ENCODE data around the gene CAP1. TPM values are rescaled to one million over a fixed set of nuclear protein-coding genes. Genes with fewer than 3 reads are reported as not detected.

Gene CAP1
- total RNA-seq, 6 donors from 2014 or later = 113 to 502 (median 245) TPM

DNA sequence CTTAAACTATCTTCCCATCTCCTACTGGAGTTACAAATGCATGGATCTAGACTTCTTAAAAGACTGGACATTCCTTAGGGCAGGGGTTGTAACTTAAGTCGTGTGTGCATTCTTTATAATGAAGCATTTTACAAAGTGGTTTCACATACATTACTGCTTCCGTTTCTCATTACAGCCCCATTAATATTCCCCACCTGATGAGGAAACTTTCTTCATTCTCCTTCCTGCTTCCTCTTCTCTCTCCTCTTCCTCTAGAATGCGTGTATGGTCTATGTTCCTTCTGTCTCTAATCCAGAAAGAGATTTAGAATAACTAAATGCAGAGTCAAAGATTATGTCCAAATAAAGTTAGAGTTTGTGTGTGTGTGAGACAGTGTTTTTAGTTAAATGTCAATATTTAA, 1.8 kb upstream of the CAP1 start:
- TF ChIP-seq EP300 (IDR thresholded peaks at IDR 0.05) (no peak), POLR2A (IDR thresholded peaks at IDR 0.05) (no peak), POLR2AphosphoS5 (IDR thresholded peaks at IDR 0.05) (no peak)
- TF ChIP-seq, protein P1, sequence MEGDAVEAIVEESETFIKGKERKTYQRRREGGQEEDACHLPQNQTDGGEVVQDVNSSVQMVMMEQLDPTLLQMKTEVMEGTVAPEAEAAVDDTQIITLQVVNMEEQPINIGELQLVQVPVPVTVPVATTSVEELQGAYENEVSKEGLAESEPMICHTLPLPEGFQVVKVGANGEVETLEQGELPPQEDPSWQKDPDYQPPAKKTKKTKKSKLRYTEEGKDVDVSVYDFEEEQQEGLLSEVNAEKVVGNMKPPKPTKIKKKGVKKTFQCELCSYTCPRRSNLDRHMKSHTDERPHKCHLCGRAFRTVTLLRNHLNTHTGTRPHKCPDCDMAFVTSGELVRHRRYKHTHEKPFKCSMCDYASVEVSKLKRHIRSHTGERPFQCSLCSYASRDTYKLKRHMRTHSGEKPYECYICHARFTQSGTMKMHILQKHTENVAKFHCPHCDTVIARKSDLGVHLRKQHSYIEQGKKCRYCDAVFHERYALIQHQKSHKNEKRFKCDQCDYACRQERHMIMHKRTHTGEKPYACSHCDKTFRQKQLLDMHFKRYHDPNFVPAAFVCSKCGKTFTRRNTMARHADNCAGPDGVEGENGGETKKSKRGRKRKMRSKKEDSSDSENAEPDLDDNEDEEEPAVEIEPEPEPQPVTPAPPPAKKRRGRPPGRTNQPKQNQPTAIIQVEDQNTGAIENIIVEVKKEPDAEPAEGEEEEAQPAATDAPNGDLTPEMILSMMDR (IDR thresholded peaks at IDR 0.05) = no peak
- Histone ChIP-seq H3K4me1 (peaks cover 45 to 52% (median 48%) of the 10 kb centered on the region in 4 donors), H3K9me3 (no peaks in the 10 kb centered on the region), H3K27me3 (no peaks in the 10 kb centered on the region), H3K4me3 (no peak overlapping the region), H3K36me3 (peaks cover 0 to 9% (median 0%) of the 10 kb centered on the region in 4 donors), H3K27ac (peak overlapping the region; percentile 94 to 100 (median 96))
- no peak for ATAC-seq (ENCODE audit: low FRiP score in 2 of 2)
- WGBS, 2 donors = 41 to 48% methylated on average over 3 of the region's 3 CpGs
- no peak for DNase-seq

DNA sequence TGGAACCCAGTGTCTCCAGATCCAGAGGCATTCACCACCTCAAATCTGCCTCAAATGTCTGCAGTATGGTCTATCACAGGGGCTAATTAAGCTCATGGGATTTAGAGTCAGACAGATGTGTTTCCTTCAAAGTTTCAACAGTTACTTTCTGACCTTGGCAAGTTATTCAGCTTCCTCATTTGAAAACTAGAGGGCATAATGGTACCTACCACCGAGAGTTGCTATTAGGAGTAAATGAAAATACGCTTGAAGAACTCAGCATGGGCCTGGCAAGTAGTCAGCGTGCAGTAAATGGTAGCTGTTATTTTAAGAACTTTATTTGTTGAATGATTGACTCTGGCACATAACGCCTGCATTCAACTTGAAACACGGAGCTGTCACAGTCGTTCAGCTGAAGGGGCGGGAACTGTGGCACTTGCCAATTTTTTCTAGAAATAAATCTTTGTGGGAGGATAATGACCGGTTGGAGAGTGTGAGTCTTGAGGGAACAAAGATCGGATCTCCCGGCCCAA, 1.2 kb upstream of the CAP1 start:
- TF ChIP-seq, protein P1 (IDR thresholded peaks at IDR 0.05) = peak in 2 of 6 experiments; percentile 16 to 20
- TF ChIP-seq EP300 (IDR thresholded peaks at IDR 0.05) = no peak
- peaks cover 48 to 57% (median 53%) of the 10 kb centered on the region in 4 donors for H3K4me1 ChIP-seq

DNA sequence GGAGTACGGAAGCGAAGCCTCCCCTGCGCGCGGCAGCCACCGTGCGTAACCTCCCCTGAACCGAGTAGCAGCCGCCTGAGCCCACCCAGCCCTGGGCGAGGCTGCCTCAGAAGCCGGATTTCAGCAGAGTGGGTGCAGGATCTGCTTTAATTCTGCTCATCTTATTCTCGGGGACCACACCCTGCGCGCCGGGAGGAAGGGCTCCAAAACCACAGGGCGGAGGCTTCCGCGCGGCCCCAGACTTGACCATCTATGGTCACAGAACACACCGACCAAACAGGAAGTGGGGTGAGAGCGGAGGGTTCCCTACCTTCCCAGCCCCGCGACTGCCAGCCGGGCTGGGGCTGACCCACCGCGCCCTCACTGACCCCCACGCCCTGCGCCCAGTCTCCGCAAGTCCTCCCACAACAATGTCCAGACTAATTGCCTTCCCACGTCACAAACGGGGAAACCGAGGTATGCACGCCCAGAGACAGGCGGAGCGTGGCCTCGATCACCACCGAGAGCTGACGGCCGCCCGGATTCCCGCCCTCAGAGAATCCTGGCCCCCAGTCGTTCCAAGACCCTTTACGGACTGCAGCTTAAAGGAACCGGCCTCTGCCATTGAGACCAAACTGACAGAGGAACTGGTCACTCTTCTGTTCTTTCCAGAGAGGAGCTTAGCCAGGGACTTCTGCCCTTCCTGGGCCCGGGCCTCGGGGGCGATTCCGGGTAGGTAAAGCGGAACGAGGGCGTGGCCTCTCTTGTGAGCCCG, 595 bp upstream of the CAP1 start:
- peak; percentile 91 to 94 for TF ChIP-seq POLR2AphosphoS5 (IDR thresholded peaks at IDR 0.05)
- TF ChIP-seq, protein P1 (IDR thresholded peaks at IDR 0.05) = peak in 1 of 6 experiments; percentile 28
- no peak for TF ChIP-seq EP300 (IDR thresholded peaks at IDR 0.05)
- TF ChIP-seq POLR2A (IDR thresholded peaks at IDR 0.05) = peak in 3 of 4 donors; percentile 85 to 98 (median 92)
- 1% methylated on average over 14 to 49 of the region's 52 CpGs for WGBS, 2 donors
- H3K27ac ChIP-seq = peak overlapping the region; percentile 94 to 100 (median 96)
- ATAC-seq (ENCODE audit: low FRiP score in 2 of 2) = peak; percentile 89 to 94
- DNase-seq = peak; percentile 92 to 93
- peaks cover 0 to 11% (median 0%) of the 10 kb centered on the region in 4 donors for H3K36me3 ChIP-seq
- peaks cover 52 to 59% (median 56%) of the 10 kb centered on the region in 4 donors for H3K4me1 ChIP-seq
- no peaks in the 10 kb centered on the region for H3K9me3 ChIP-seq
- no peaks in the 10 kb centered on the region for H3K27me3 ChIP-seq
- peak overlapping the region; percentile 76 to 93 (median 83) for H3K4me3 ChIP-seq

More for the DNA sequence above, 1.2 kb upstream of the CAP1 start:
- ATAC-seq (ENCODE audit: low FRiP score in 2 of 2) = no peak
- Histone ChIP-seq H3K27me3 (no peaks in the 10 kb centered on the region), H3K36me3 (peaks cover 0 to 9% (median 0%) of the 10 kb centered on the region in 4 donors), H3K27ac (peak overlapping the region; percentile 94 to 100 (median 96)), H3K9me3 (no peaks in the 10 kb centered on the region), H3K4me3 (peak overlapping the region; percentile 76 to 93 (median 83))
- 0% methylated on average over 7 to 10 of the region's 10 CpGs for WGBS, 2 donors
- no peak for DNase-seq

DNA sequence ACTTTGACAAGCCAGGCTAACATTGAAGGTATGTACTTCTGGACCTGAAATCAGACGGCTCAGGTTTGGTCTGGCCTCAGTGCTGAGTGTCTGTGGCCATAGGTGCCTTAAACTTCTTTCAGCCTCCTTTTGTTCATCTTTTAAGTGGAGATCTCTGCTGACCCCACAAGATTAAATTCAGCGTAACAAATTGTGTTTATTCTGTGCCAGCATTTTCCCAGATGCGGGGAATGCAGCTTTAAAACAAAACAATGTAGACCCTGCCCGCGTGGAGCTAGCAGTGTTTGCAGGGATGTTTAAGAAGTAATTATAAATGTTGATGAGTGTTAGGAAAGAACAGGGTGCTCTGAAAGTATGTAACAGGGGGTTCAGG, 923 bp downstream of the CAP1 start:
- H3K4me3 ChIP-seq = peak overlapping the region; percentile 69 to 93 (median 83)
- H3K9me3 ChIP-seq = no peaks in the 10 kb centered on the region
- TF ChIP-seq POLR2A (IDR thresholded peaks at IDR 0.05) (no peak), POLR2AphosphoS5 (IDR thresholded peaks at IDR 0.05) (no peak), EP300 (IDR thresholded peaks at IDR 0.05) (no peak)
- TF ChIP-seq, protein P1 (IDR thresholded peaks at IDR 0.05) = no peak
- peaks cover 0 to 17% (median 0%) of the 10 kb centered on the region in 4 donors for H3K36me3 ChIP-seq
- WGBS, 2 donors = 7 to 19% methylated on average over 5 of the region's 5 CpGs
- peaks cover 64 to 70% (median 67%) of the 10 kb centered on the region in 4 donors for H3K4me1 ChIP-seq
- ATAC-seq (ENCODE audit: low FRiP score in 2 of 2) (no peak), DNase-seq (no peak)
- peak overlapping the region; percentile 94 to 100 (median 96) for H3K27ac ChIP-seq
- H3K27me3 ChIP-seq = no peaks in the 10 kb centered on the region

Measured in upper lobe of left lung (tissue), 6 donors.